Mesenchymal stem cell (in vitro differentiated cells and primary cell): ENCODE data around the gene FOXN1.

Source experiments
- DNase-seq: peaks from one replicate; pipeline ENCODE4 v3.0.0-alpha.2; 2013
- H2AFZ ChIP-seq: one replicate; pipeline ENCODE4 v1.6.1; 2013; ENCODE audit warnings: low read depth, mild to moderate bottlenecking, control low read depth, inconsistent platforms, low read length, moderate library complexity
- H2AK5ac ChIP-seq: 2 replicates; pipeline ENCODE4 v1.6.1; 2013; ENCODE audit warnings: low read length, moderate library complexity, mild to moderate bottlenecking, inconsistent platforms; ENCODE audit not compliant: severe bottlenecking
- H2BK120ac ChIP-seq: one replicate; pipeline ENCODE4 v1.6.1; 2013; ENCODE audit warnings: low read depth, mild to moderate bottlenecking, inconsistent platforms, low read length, moderate library complexity
- H2BK12ac ChIP-seq, 2 experiments: one replicate each; pipeline ENCODE4 v1.6.1; 2013; ENCODE audit warnings: inconsistent platforms in 2 of 2, low read length in 2 of 2, mild to moderate bottlenecking in 2 of 2, moderate library complexity in 2 of 2, control low read depth in 1 of 2
- H2BK15ac ChIP-seq: one replicate; pipeline ENCODE4 v1.6.1; 2013; ENCODE audit warnings: mild to moderate bottlenecking, low read depth, inconsistent platforms; ENCODE audit not compliant: poor library complexity, severe bottlenecking
- H2BK5ac ChIP-seq: 2 replicates; pipeline ENCODE4 v1.6.1; 2013; ENCODE audit warnings: low read depth, mild to moderate bottlenecking, low read length, control low read depth, inconsistent platforms; ENCODE audit not compliant: poor library complexity, severe bottlenecking
- H3K14ac ChIP-seq, 2 experiments: one replicate each; pipeline ENCODE4 v1.6.1; 2013; ENCODE audit warnings: inconsistent platforms in 2 of 2, low read length in 2 of 2, control low read depth in 1 of 2, mild to moderate bottlenecking in 1 of 2, moderate library complexity in 1 of 2
- H3K18ac ChIP-seq, 2 experiments: one replicate each; pipeline ENCODE4 v1.6.1; 2013; ENCODE audit warnings: inconsistent platforms in 2 of 2, low read length in 2 of 2, control low read depth in 1 of 2, low read depth in 1 of 2, mild to moderate bottlenecking in 1 of 2
- H3K23ac ChIP-seq, 2 experiments: one replicate each; pipeline ENCODE4 v1.6.1; 2013; ENCODE audit warnings: inconsistent platforms in 2 of 2, low read length in 2 of 2, mild to moderate bottlenecking in 2 of 2, moderate library complexity in 2 of 2, control low read depth in 1 of 2
- H3K27ac ChIP-seq: 2 replicates; pipeline ENCODE4 v1.5.1; 2013; ENCODE audit warnings: mild to moderate bottlenecking, moderate library complexity, low read length, control low read depth, inconsistent platforms; ENCODE audit not compliant: poor library complexity, severe bottlenecking
- H3K27me3 ChIP-seq, 2 experiments: 2 replicates each; pipeline versions ENCODE4 v1.6.1 to v1.7.0; 2013; ENCODE audit warnings: low read length in 2 of 2, mild to moderate bottlenecking in 2 of 2, moderate library complexity in 2 of 2, control low read depth in 1 of 2, inconsistent platforms in 1 of 2; ENCODE audit not compliant: control insufficient read depth in 1 of 2, insufficient read depth in 1 of 2
- H3K36me3 ChIP-seq, 2 experiments: 2 replicates each; pipeline versions ENCODE4 v1.6.1 to v1.7.0; 2013; ENCODE audit warnings: low read length in 2 of 2, control low read depth in 1 of 2, inconsistent platforms in 1 of 2, low read depth in 1 of 2, mild to moderate bottlenecking in 1 of 2; ENCODE audit not compliant: insufficient read depth in 2 of 2, control insufficient read depth in 1 of 2
- H3K4ac ChIP-seq, 2 experiments: one replicate each; pipeline ENCODE4 v1.6.1; 2013; ENCODE audit warnings: inconsistent platforms in 2 of 2, low read length in 2 of 2, mild to moderate bottlenecking in 2 of 2, moderate library complexity in 2 of 2, control low read depth in 1 of 2, low read depth in 1 of 2
- H3K4me1 ChIP-seq: 2 replicates; pipeline ENCODE4 v1.6.1; 2013; ENCODE audit warnings: low read depth, low read length, control low read depth; ENCODE audit not compliant: control insufficient read depth, insufficient read depth
- H3K4me2 ChIP-seq: 2 replicates; pipeline ENCODE4 v1.6.1; 2013; ENCODE audit warnings: low read length, mild to moderate bottlenecking, inconsistent platforms; ENCODE audit not compliant: poor library complexity, severe bottlenecking
- H3K4me3 ChIP-seq, 2 experiments: 2 replicates each; pipeline versions ENCODE4 v1.5.1 to v1.7.0; 2013; ENCODE audit warnings: low read length in 2 of 2, mild to moderate bottlenecking in 2 of 2, control low read depth in 1 of 2, low read depth in 1 of 2; ENCODE audit not compliant: insufficient read depth in 1 of 2
- H3K79me1 ChIP-seq: replicated peaks from 2 replicates; pipeline ENCODE4 v1.6.1; 2013; ENCODE audit warnings: mild to moderate bottlenecking, control low read depth, low read length, inconsistent platforms; ENCODE audit not compliant: poor library complexity, severe bottlenecking
- H3K9ac ChIP-seq: 2 replicates; pipeline ENCODE4 v1.7.0; 2013; ENCODE audit warnings: mild to moderate bottlenecking, low read length, moderate library complexity
- H3K9me3 ChIP-seq: 2 replicates; pipeline ENCODE4 v1.7.0; 2013; ENCODE audit warnings: mild to moderate bottlenecking, low read length; ENCODE audit not compliant: control insufficient read depth
- H4K8ac ChIP-seq: one replicate; pipeline ENCODE4 v1.6.1; 2013; ENCODE audit warnings: inconsistent platforms, mild to moderate bottlenecking, low read length, moderate library complexity
- H4K91ac ChIP-seq: one replicate; pipeline ENCODE4 v1.6.1; 2013; ENCODE audit warnings: mild to moderate bottlenecking, low read length, inconsistent platforms
- WGBS: methylation state at CpG from one replicate; pipeline ENCODE4 v1.1.7; 2013; ENCODE audit warnings: mixed read lengths; 5-methylcytosine and 5-hydroxymethylcytosine counted together

The FOXN1 gene

GRCh38 chr17:28530926-28531325 lies 24.8 kb downstream of the FOXN1 start:
- Histone ChIP-seq H2BK12ac (no peak overlapping the region), H3K27me3 (peaks cover 14 to 34% of the 10 kb centered on the region in 2 experiments), H3K79me1 (no peaks in the 10 kb centered on the region), H3K9ac (no peak overlapping the region), H3K4ac (no peak overlapping the region), H3K18ac (no peak overlapping the region), H3K9me3 (no peaks in the 10 kb centered on the region), H3K4me1 (no peaks in the 10 kb centered on the region), H3K4me3 (no peak overlapping the region), H3K4me2 (no peak overlapping the region), H4K8ac (no peak overlapping the region), H3K27ac (no peak overlapping the region), H2AK5ac (no peak overlapping the region), H2BK5ac (no peak overlapping the region), H3K36me3 (no peaks in the 10 kb centered on the region), H3K23ac (no peak overlapping the region), H3K14ac (no peak overlapping the region), H2BK120ac (no peak overlapping the region), H2BK15ac (no peak overlapping the region), H4K91ac (no peak overlapping the region), H2AFZ (no peak overlapping the region)
- 91% methylated on average over 7 of the region's 7 CpGs for WGBS
- DNase-seq, result no peak

GRCh38 chr17:28532050-28532960 lies 26.2 kb downstream of the FOXN1 start:
- H2BK120ac ChIP-seq, result no peak overlapping the region
- no peaks in the 10 kb centered on the region for H3K79me1 ChIP-seq
- H3K9me3 ChIP-seq, result no peaks in the 10 kb centered on the region
- peak overlapping the region in 1 of 2 experiments; percentile 43 for H3K18ac ChIP-seq
- H3K9ac ChIP-seq, result no peak overlapping the region
- no peak overlapping the region for H2BK5ac ChIP-seq
- no peak overlapping the region for H2AK5ac ChIP-seq
- H3K4ac ChIP-seq, result no peak overlapping the region
- H3K23ac ChIP-seq, result no peak overlapping the region
- WGBS, result 76% methylated on average over 5 of the region's 7 CpGs
- peak; percentile 12 for DNase-seq
- H4K91ac ChIP-seq, result no peak overlapping the region
- H3K14ac ChIP-seq, result no peak overlapping the region
- no peak overlapping the region for H2BK12ac ChIP-seq
- peaks cover 24 to 35% of the 10 kb centered on the region in 2 experiments for H3K27me3 ChIP-seq
- no peak overlapping the region for H3K4me3 ChIP-seq
- H3K4me1 ChIP-seq, result no peaks in the 10 kb centered on the region
- H2BK15ac ChIP-seq, result peak overlapping the region; percentile 26
- H4K8ac ChIP-seq, result no peak overlapping the region
- H3K36me3 ChIP-seq, result no peaks in the 10 kb centered on the region
- no peak overlapping the region for H2AFZ ChIP-seq
- no peak overlapping the region for H3K27ac ChIP-seq
- H3K4me2 ChIP-seq, result no peak overlapping the region

GRCh38 chr17:28533091-28533807 lies 27.1 kb downstream of the FOXN1 start:
- WGBS, result 81% methylated on average over 16 of the region's 16 CpGs
- no peak overlapping the region for H3K4ac ChIP-seq
- H2BK15ac ChIP-seq, result peak overlapping the region; percentile 26

GRCh38 chr17:28534740-28535375 lies 28.7 kb downstream of the FOXN1 start:
- Histone ChIP-seq H4K8ac (no peak overlapping the region), H2AK5ac (no peak overlapping the region), H3K27ac (no peak overlapping the region), H3K79me1 (no peaks in the 10 kb centered on the region), H2BK5ac (no peak overlapping the region), H2AFZ (no peak overlapping the region), H3K14ac (no peak overlapping the region), H3K4me3 (no peak overlapping the region), H3K36me3 (no peaks in the 10 kb centered on the region), H3K18ac (no peak overlapping the region), H3K9me3 (no peaks in the 10 kb centered on the region), H2BK15ac (no peak overlapping the region), H2BK120ac (no peak overlapping the region), H4K91ac (no peak overlapping the region), H3K4me2 (no peak overlapping the region), H3K4ac (no peak overlapping the region), H3K23ac (no peak overlapping the region), H3K4me1 (no peaks in the 10 kb centered on the region), H2BK12ac (no peak overlapping the region), H3K9ac (no peak overlapping the region), H3K27me3 (peaks cover 36 to 44% of the 10 kb centered on the region in 2 experiments)
- 92% methylated on average over 9 of the region's 11 CpGs for WGBS
- DNase-seq, result no peak

More at GRCh38 chr17:28533091-28533807, 27.1 kb downstream of the FOXN1 start:
- Histone ChIP-seq H3K36me3 (no peaks in the 10 kb centered on the region), H3K79me1 (no peaks in the 10 kb centered on the region), H3K4me3 (no peak overlapping the region), H2BK12ac (no peak overlapping the region), H3K9me3 (no peaks in the 10 kb centered on the region), H2BK5ac (no peak overlapping the region), H3K18ac (peak overlapping the region in 1 of 2 experiments; percentile 43), H2AFZ (no peak overlapping the region), H3K14ac (no peak overlapping the region), H3K27me3 (peaks cover 34 to 38% of the 10 kb centered on the region in 2 experiments), H2BK120ac (no peak overlapping the region), H3K4me2 (no peak overlapping the region), H2AK5ac (no peak overlapping the region), H3K9ac (no peak overlapping the region), H3K27ac (no peak overlapping the region), H3K4me1 (no peaks in the 10 kb centered on the region), H4K8ac (no peak overlapping the region), H3K23ac (no peak overlapping the region), H4K91ac (no peak overlapping the region)
- DNase-seq, result no peak
